22Rv1 (cell line): ENCODE data around the gene PFN4.

Source experiments
- CTCF ChIP-seq: fragments of 450-650 bp; IDR thresholded peaks from 2 replicates; pipeline ENCODE4 v1.5.1; 2017; ENCODE audit warnings: mild to moderate bottlenecking
- ZFX ChIP-seq: fragments of 450-650 bp; IDR thresholded peaks from 2 replicates; pipeline ENCODE4 v1.6.1; 2017; ENCODE audit warnings: antibody characterized with exemption, borderline replicate concordance

DNA sequence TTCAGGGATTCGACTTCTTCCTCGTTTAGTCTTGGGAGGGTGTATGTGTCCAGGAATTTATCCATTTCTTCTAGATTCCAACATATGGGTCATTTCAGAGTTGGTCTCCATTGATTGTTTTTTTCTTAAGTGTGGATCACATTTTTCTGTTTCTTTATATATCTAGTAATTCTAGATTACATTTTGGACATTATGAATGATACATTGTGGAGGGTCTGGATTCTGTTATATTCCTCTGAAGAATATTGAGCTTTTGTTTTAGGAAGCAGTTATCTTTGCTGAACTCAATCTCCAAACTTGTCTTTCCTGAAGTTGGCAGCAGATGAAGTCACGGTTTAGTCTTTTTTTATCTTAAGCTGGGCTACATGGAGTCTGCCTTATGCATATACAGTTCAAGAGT, 9.4 kb upstream of the PFN4 start:
- no peak for TF ChIP-seq CTCF
- no peak for TF ChIP-seq ZFX
